Omental fat pad (tissue), 4 donors: ENCODE measurements around the gene MT1A. TPM values are rescaled to one million over a fixed set of nuclear protein-coding genes. Genes with fewer than 3 reads are reported as not detected.

Source experiments
- ATAC-seq: fragments of 150-250 bp; one replicate; pipeline ENCODE4 v1.9.1; 2016; ENCODE audit warnings: mild to moderate bottlenecking, moderate library complexity; ENCODE audit not compliant: low FRiP score
- DNase-seq: peaks from one replicate; pipeline ENCODE4 v3.0.0-alpha.2; 2019; ENCODE audit warnings: low spot score
- total RNA-seq, 4 donors: library from RNA; depleted of rRNA; stranded (reverse); fragments of >200 nt; gene quantifications; one replicate each; pipeline ENCODE4 v1.1.0, GENCODE V29; 2016
- TF ChIP-seq, protein P1 (sequence below), 3 donors: fragments of 450-650 bp; IDR thresholded peaks; one replicate each; pipeline ENCODE4 v1.5.1; 2016 to 2017; ENCODE audit warnings: antibody characterized with exemption in 3 of 3, mild to moderate bottlenecking in 3 of 3, moderate library complexity in 2 of 3

Gene MT1A
- total RNA-seq, result 1,000 to 10,000 TPM in 1 of 4 donors, 100 to 1,000 TPM in 2, 10 to 100 TPM in 1; 88.4 to 1,854 (median 643) TPM

- TF ChIP-seq, protein P1, sequence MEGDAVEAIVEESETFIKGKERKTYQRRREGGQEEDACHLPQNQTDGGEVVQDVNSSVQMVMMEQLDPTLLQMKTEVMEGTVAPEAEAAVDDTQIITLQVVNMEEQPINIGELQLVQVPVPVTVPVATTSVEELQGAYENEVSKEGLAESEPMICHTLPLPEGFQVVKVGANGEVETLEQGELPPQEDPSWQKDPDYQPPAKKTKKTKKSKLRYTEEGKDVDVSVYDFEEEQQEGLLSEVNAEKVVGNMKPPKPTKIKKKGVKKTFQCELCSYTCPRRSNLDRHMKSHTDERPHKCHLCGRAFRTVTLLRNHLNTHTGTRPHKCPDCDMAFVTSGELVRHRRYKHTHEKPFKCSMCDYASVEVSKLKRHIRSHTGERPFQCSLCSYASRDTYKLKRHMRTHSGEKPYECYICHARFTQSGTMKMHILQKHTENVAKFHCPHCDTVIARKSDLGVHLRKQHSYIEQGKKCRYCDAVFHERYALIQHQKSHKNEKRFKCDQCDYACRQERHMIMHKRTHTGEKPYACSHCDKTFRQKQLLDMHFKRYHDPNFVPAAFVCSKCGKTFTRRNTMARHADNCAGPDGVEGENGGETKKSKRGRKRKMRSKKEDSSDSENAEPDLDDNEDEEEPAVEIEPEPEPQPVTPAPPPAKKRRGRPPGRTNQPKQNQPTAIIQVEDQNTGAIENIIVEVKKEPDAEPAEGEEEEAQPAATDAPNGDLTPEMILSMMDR (IDR thresholded peaks at IDR 0.05), result no peak
- peak; percentile 60 for ATAC-seq
Measured at GRCh38 chr16:56637814-56638750, at the start of gene MT1A. Gene MT1A, plus strand, starts transcription at chr16:56638666. Its CDS starts 73 bp downstream, at chr16:56638739.

DNA sequence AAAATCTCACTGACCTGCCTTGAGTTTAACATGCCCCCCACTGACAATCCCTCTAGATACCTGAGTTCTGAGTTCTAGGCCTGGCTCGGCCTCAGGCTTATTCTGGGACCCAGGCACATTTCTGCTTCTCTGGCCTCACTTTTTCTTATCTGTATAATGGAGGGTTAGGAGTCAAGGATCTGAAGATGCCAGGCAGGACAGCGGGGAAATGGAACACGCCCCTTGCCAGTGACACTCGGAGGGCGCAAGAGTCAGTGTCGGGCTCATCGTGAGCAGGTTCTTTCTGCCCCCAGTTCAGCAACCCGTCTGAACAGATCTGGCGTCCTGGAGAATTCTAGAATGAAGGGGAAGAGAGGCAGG lies 49.7 kb upstream of the MT1A start:
- no peak for ATAC-seq
- no peak for DNase-seq

More at GRCh38 chr16:56637814-56638750, at the start of gene MT1A:
- no peak for DNase-seq

GRCh38 chr16:56589141-56590039 lies 49.1 kb upstream of the MT1A start, which contains the start of gene MT3:
Gene MT3, plus strand, starts transcription at chr16:56589528. Its CDS starts 63 bp downstream, at chr16:56589591.
- DNase-seq, result no peak
- peak; percentile 24 for ATAC-seq
- TF ChIP-seq, protein P1 (IDR thresholded peaks at IDR 0.05), result no peak

More for the DNA sequence above, 49.7 kb upstream of the MT1A start:
- TF ChIP-seq, protein P1 (IDR thresholded peaks at IDR 0.05), result no peak

DNA sequence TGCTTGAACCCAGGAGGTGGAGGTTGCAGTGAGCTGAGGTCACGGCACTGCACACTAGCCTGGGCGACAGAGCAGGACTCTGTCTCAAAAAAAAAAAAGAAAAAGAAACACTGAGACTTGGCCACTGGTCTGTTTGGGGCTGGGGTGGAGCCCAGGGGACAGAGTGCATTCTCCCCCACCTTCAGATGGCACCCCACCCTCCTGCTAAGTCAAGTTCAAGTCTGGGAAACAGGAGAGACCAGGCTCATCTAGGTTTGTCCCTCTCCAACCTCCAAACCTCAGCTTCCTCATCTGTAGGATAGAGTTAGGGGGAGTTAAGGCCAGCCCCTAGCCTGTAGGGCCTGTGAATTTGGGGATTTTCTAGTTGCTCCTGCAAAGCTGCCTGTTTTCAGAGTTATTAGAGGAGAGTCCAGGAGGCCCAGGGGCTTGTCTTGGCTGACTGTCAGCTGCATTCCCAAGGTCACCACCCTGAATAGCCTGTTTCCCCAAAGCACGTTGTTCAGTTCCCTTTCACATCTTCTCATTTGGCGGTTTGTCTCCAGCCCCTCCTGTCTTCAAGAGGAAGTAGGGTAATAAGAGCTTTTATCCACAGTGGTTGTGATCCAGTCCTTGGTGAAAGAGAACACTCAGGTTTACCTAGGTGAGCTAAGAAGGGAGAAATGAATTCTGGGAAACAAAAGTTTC lies 46.9 kb upstream of the MT1A start:
- TF ChIP-seq, protein P1 (IDR thresholded peaks at IDR 0.05), result no peak
- DNase-seq (no peak), ATAC-seq (no peak)

DNA sequence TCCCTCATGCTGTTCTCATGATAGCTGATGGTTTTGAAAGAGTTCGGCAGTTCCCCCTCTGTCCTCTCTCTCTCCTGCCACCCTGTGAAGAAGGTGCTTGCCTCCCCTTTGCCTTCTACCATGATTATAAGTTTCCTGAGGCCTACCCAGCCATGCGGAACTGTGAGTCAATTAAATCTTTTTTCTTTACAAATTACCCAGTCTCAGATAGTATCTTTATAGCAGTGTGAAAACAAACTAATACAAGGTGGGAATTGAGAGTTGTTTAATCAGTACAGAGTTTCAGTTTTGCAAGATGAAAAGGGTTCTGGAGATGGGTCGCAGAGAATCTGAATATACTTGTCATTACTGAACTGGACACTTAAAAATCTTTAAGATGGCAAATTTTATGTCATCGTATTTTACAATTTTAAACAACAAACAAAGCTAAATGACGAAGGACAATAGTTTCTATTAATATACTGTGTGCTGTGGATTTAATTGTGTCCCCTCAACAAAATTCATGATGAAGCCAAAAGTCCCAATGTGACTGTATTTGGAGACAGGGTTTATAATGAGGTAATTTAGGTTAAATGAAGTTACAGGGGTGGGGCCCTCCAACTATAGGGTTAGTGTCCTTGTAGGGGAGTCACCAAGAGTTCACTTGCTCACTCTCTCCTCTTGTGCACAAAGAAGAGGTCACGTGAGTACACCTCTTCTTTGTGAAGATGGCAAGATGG lies 44.7 kb upstream of the MT1A start:
- no peak for ATAC-seq
- no peak for DNase-seq
- TF ChIP-seq, protein P1 (IDR thresholded peaks at IDR 0.05), result no peak

- no peak for DNase-seq
- TF ChIP-seq, protein P1 (IDR thresholded peaks at IDR 0.05), result no peak
- ATAC-seq, result no peak
Measured at GRCh38 chr16:56594292-56594619, 44.2 kb upstream of the MT1A start.
